SK-N-SH (cell line): Measurements from ENCODE around the gene ETS1.

ENCODE experiments used
- CTCF ChIP-seq: fragments of 200-600 bp; sonication (generic); IDR thresholded peaks from 2 replicates; pipeline ENCODE4 v1.6.1; 2017; ENCODE audit warnings: antibody characterized with exemption, mild to moderate bottlenecking, moderate library complexity
- EP300 ChIP-seq, 2 experiments: IDR thresholded peaks; 2 replicates each; pipeline versions ENCODE4 v1.4.0 to v1.6.1; 2012; ENCODE audit warnings: borderline replicate concordance in 1 of 2, low read depth in 1 of 2, low read length in 1 of 2
- JUND ChIP-seq: IDR thresholded peaks from 2 replicates; pipeline ENCODE4 v1.4.0; 2012
- MXI1 ChIP-seq: IDR thresholded peaks from 2 replicates; pipeline ENCODE4 v1.6.1; 2012; ENCODE audit warnings: mild to moderate bottlenecking, low read depth, low read length, improper control_type of control experiment
- NFIC ChIP-seq: IDR thresholded peaks from 2 replicates; pipeline ENCODE4 v1.4.0; 2012; ENCODE audit warnings: borderline replicate concordance
- NRF1 ChIP-seq: IDR thresholded peaks from 2 replicates; pipeline ENCODE4 v1.6.1; 2012; ENCODE audit warnings: low read depth, mild to moderate bottlenecking, low read length
- PBX3 ChIP-seq: IDR thresholded peaks from 2 replicates; pipeline ENCODE4; 2012
- POLR2AphosphoS5 ChIP-seq: IDR thresholded peaks from 2 replicates; pipeline ENCODE4 v1.6.1; 2012; ENCODE audit warnings: low read depth, low read length
- REST ChIP-seq: IDR thresholded peaks from 2 replicates; pipeline ENCODE4 v1.6.1; 2012; ENCODE audit warnings: mild to moderate bottlenecking, low read depth, low read length, moderate library complexity
- RFX5 ChIP-seq: IDR thresholded peaks from 2 replicates; pipeline ENCODE4 v1.6.1; 2012; ENCODE audit warnings: mild to moderate bottlenecking, improper control_type of control experiment, low read length
- SMC3 ChIP-seq: IDR thresholded peaks from 2 replicates; pipeline ENCODE4 v1.6.1; 2012; ENCODE audit warnings: low read depth, low read length, improper control_type of control experiment
- TEAD4 ChIP-seq: IDR thresholded peaks from 2 replicates; pipeline ENCODE4 v1.4.0; 2012; ENCODE audit warnings: mild to moderate bottlenecking, borderline replicate concordance; ENCODE audit not compliant: insufficient read depth
- YY1 ChIP-seq: IDR thresholded peaks from 2 replicates; pipeline ENCODE4 v1.4.0; 2012; ENCODE audit warnings: low read depth, mild to moderate bottlenecking

- TF ChIP-seq POLR2AphosphoS5 (no peak), CTCF (no peak), EP300 (IDR thresholded peaks at IDR 0.05; ENCODE audit: borderline replicate concordance in 1 of 2, low read depth in 1 of 2, low read length in 1 of 2) (no peak), REST (no peak), NFIC (no peak), YY1 (no peak), RFX5 (no peak), PBX3 (no peak), SMC3 (no peak), MXI1 (no peak), TEAD4 (no peak), JUND (no peak), NRF1 (no peak)
Measured at GRCh38 chr11:128450882-128451651, 136.3 kb downstream of the ETS1 start.
